ENCODE measurements around the gene OR2V1.
"Not testable (repeated sequence)": the region's sequence is repeated elsewhere in the genome, so short reads cannot be mapped to it uniquely, and the experiment has no call there.

Gene OR2V1

GRCh38 chr5:181101930-181102674, 28.9 kb downstream of the OR2V1 start:
- not testable (repeated sequence) for DNase-seq (ENCODE audit: low spot score)

GRCh38 chr5:181101030-181101641, 29.8 kb downstream of the OR2V1 start:
- not testable (repeated sequence) for DNase-seq (ENCODE audit: low spot score)

- DNase-seq (ENCODE audit: low spot score): no peak
These were observed 30.7 kb downstream of the OR2V1 start for GRCh38 chr5:181100121-181100875.

- DNase-seq (ENCODE audit: low spot score): no peak
These were observed 31.3 kb downstream of the OR2V1 start for GRCh38 chr5:181099602-181100086.

DNA sequence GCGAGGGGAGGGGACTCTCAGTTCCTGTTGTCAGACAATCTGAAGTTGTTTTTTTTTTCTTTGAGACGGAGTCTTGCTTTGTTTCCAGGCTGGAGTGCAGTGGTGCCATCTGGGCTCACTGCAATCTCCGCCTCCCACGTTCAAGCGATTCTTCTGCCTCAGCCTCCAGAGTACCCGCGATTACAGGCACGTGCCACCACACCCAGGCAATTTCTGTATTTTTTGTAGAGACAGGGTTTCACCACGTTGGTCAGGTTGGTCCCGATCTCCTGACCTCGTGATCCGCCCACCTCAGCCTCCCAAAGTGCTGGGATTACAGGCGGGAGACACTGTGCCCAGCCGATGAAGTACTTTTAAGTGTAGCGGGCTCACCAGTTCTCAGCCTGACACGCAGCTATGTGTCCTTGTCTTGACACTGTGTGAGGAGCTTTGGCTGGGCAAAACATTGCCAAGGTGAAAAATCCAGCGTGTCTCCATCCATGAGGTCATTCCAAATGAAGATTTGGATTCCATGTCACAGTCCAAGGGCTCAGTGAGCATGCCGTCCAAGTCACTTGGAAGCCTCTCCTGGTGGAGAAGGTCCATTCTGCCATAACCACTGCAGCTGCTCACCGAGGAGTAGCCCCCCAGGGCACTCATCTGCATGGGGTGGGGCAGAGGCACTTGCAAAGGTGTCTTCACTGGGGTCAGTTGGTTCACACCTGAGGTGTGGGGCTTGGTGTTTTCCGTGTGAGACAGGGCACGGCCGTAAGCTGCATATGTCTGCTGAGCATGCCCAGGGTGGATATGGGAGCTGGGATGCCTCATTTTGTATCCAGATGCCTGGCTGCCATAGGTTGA, 32.0 kb downstream of the OR2V1 start:
- DNase-seq (ENCODE audit: low spot score): no peak

DNA sequence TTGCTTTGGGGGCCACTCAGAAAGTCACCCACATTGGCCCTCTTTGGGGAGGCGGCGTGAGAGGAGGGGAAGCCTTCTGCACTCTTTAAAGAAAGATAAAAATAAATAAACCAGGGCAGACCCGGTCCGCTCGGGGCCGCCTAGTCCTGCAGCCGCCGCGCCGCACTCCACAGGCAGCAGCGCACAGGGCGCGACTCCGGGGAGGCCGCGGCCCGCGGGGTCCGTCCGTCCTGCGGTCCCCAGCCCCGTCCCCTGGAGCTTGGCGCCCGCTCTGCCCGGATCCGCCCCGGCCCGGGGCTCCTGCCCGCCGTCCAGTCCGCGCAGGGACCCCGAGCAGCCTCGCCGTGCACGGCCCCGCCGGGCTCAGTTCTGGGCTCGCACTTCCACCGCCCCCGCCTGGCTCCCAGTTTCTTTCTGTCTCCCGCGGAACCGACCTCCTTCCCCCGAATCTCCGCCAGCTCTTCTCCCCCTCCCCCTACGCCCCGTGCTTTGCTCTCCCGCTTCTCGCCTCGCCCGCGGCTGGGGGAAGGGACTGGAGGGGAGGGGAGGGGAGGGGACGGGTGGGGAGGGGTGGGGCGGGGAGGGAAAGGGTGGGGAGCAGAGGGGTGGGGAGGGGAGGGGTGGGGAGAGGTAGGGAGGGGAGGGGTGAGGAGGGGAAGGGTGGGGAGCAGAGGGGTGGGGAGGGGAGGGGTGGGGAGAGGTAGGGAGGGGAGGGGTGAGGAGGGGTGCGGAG, 33.0 kb downstream of the OR2V1 start:
- DNase-seq (ENCODE audit: low spot score): not testable (repeated sequence)

DNA sequence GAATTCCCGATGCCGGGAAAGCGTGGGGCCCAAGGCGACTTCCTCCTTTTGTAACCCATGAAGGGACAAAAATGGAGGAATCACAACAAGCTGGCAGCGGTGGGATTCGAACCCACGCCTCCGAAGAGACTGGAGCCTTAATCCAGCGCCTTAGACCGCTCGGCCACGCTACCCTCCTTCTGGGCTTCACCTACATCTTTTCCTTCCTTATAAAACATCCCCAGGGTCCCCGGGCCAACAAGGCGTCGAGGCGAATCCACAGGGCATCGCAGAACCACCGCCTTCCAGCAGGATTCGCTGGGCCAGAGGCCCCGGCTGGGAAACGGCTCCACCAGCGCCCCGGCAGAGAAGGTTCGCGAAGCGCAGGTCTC, 33.6 kb downstream of the OR2V1 start:
- DNase-seq (ENCODE audit: low spot score): not testable (repeated sequence)

DNA sequence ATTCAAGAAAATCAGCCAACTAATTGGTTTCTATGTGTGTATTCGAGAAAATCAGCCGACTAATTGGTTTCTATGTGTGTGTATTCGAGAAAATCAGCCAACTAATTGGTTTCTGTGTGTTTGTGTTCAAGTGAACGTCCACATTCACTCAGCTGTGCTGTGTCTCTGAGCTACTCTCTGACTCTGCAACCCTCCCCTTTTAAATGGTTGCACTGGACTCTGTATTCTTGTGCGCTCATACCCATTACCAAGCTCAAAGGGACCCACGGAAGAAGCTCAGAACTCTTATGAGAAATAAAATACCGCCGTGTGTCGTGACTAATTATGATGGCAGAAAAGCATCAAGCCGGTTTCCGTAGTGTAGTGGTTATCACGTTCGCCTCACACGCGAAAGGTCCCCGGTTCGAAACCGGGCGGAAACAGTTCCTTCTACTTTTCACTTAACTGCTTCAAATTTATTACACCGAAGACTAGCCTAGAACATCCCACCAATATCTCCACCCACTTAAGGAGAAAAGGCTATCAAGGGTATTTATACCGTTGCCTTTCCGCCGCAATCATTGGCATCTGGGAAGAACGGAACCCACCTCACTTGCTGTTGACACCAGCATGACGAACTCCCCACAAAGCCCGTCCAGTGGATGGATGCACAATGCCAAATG, 34.1 kb downstream of the OR2V1 start:
- not testable (repeated sequence) for DNase-seq (ENCODE audit: low spot score)

GRCh38 chr5:181095162-181095561, 35.8 kb downstream of the OR2V1 start:
- DNase-seq (ENCODE audit: low spot score): not testable (repeated sequence)

DNA sequence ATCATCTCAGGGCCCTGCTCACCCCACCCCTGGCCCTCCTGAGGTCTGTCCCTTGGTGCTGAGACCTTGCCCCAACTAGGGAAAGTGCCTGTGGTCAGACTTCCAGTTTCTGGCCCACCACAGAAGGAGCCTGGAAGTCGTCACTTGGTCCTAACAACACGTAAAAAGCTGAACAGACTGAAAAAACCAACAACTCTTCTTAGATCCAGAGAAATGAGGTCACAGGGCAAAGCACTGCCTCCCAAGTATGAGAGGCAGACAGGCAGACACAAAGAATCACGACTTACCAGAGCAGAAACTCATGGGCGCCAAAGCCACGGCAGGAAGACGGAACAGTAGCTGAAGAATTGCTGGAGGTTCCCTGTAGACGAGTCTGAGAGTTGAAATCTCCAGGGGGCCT, 38.5 kb downstream of the OR2V1 start:
- no peak for DNase-seq (ENCODE audit: low spot score)

GRCh38 chr5:181088289-181088688, 42.7 kb downstream of the OR2V1 start:
- peak; percentile 33 for DNase-seq (ENCODE audit: low spot score)

- no peak for DNase-seq (ENCODE audit: low spot score)
These were observed 43.7 kb downstream of the OR2V1 start for GRCh38 chr5:181087309-181087708.

DNA sequence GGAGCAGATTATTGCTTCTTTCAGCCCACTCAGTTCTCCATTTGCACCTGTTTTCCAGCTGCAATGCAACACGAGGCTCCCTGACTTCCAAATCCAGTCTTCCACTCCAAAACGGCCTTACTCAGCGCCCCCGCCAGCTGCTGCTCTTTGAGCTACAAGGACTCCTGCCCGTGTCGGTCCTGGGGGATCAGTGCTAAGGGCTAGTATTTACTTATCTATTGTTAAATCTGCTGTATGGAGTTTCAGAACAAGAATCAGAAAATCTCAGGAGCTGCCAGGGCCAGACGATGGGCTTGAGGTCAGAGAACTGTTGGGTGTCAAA, 44.1 kb downstream of the OR2V1 start:
- DNase-seq (ENCODE audit: low spot score): no peak

GRCh38 chr5:181086026-181086883, 44.7 kb downstream of the OR2V1 start:
- DNase-seq (ENCODE audit: low spot score): no peak

- DNase-seq (ENCODE audit: low spot score): no peak
These were observed 46.3 kb downstream of the OR2V1 start for GRCh38 chr5:181084621-181085195.

DNA sequence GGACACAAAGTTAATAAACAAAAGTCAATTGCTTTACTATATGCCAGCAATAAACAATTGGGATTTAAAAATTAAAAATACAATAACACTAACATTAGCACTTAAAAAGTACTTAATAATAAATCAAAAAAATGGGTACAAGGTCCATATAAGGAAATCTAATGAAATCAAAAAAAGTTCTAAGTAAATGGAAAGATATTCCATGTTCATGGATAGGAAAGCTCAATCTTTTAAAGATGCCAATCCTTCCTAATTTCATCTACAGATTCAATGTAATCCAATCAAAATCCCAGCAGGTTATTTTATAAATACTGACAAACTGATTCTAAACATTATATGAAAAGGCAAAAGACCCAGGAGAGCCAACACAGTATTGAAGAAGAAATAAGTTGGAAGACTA, 49.0 kb downstream of the OR2V1 start:
- DNase-seq (ENCODE audit: low spot score): no peak

DNA sequence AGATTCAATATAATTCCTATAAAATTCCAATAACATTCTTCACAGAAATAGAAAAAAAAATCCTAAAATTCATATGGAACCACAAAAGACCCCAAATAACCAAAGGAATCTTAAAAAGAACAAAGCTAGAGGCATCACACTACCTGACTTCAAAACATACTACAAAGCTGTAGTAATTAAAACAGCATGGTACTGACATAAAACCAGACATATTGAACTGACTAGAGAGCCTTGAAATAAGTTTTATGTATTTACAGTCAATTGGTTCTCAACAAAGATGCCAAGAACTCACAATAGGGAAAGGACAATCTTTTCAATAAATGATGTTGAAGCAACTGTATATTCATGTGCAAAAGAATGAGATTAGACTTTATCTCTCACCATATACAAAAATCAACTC, 54.0 kb downstream of the OR2V1 start:
- no peak for DNase-seq (ENCODE audit: low spot score)

All from hematopoietic multipotent progenitor cell treated with erythropoietin and hydrocortisone succinate and interleukin-3 and kit ligand, for 15 days (in vitro differentiated cells).